Measurements from ENCODE around the gene GPSM3.

The GPSM3 gene

DNA sequence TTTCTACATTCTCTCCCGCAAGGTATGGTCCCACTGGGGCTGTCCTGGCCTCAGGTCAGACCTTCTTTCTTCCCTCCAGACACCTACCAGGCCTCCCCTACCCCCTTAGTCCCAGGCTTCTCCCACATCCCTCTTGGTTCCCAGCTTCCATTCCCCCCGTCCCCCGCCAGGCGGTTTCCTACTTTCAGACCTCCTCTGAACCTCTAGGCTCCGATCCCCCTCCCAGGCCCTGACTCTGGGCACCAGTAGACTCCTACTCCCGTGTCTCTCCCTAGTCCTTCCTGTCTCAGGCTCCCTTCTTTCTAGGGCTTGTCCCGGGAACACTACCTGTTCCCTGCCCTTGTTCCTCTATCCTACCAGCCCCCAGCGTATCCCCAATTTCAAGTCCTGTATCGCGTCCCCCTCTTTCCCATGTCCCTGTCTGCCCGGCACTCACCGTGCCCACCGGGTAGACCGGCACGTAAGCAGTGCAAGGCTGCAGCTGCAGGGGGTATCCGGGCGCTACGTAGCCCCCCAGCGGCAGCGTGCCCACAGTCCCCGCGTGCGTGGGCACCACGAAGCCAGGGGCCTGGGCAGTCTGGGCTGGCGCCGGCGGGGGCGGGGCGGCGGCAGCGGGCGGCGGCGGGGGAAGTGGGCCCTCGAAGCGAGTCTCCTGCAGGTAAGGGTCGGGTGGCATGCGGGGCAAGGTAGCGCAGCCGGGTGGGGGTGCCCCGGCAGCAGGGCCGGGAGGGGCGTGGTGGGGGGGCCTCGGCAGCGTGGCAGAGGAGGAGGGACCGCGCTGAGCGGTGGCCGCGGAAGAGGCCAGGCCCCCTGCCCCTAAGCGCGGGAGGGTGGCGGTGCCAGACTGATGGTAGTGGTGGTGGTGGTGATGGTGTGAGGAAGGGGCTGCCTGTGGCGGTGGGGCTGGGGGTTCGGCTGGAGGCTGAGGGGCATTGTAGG lies 42.2 kb downstream of the GPSM3 start:
- TF ChIP-seq RBAK (tag by site-specific recombination; IDR thresholded peaks at IDR 0.05) (no peak), GLI2 (tag by site-specific recombination; IDR thresholded peaks at IDR 0.05; ENCODE audit: borderline replicate concordance, low read depth) (no peak), IKZF3 (tag by site-specific recombination; IDR thresholded peaks at IDR 0.05) (no peak), ZNF623 (tag by site-specific recombination; IDR thresholded peaks at IDR 0.05) (no peak), ZNF302 (tag by site-specific recombination; IDR thresholded peaks at IDR 0.05; ENCODE audit: low read depth) (no peak), ZNF223 (tag by site-specific recombination; IDR thresholded peaks at IDR 0.05) (no peak), ZNF530 (tag by site-specific recombination; IDR thresholded peaks at IDR 0.05; ENCODE audit: low read depth) (no peak), ZNF404 (tag by site-specific recombination; IDR thresholded peaks at IDR 0.05) (no peak), HOXA7 (CRISPR knock-in tag; IDR thresholded peaks at IDR 0.05; ENCODE audit: borderline replicate concordance) (no peak), ZXDB (tag by site-specific recombination; IDR thresholded peaks at IDR 0.05) (no peak), FEZF1 (tag by site-specific recombination; IDR thresholded peaks at IDR 0.05) (no peak), ZNF266 (tag by site-specific recombination; IDR thresholded peaks at IDR 0.05; ENCODE audit: low read depth) (no peak), ZFP41 (tag by site-specific recombination; IDR thresholded peaks at IDR 0.05; ENCODE audit: borderline replicate concordance) (no peak), BCL6B (tag by site-specific recombination; IDR thresholded peaks at IDR 0.05) (no peak), ZBTB8A (tag by site-specific recombination; IDR thresholded peaks at IDR 0.05) (no peak), ZNF121 (tag by site-specific recombination; IDR thresholded peaks at IDR 0.05) (no peak)
- TF ChIP-seq, protein P1, sequence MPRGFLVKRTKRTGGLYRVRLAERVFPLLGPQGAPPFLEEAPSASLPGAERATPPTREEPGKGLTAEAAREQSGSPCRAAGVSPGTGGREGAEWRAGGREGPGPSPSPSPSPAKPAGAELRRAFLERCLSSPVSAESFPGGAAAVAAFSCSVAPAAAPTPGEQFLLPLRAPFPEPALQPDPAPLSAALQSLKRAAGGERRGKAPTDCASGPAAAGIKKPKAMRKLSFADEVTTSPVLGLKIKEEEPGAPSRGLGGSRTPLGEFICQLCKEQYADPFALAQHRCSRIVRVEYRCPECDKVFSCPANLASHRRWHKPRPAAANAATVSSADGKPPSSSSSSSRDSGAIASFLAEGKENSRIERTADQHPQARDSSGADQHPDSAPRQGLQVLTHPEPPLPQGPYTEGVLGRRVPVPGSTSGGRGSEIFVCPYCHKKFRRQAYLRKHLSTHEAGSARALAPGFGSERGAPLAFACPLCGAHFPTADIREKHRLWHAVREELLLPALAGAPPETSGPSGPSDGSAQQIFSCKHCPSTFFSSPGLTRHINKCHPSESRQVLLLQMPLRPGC (tag by site-specific recombination; IDR thresholded peaks at IDR 0.05) = no peak
- TF ChIP-seq, protein P2, sequence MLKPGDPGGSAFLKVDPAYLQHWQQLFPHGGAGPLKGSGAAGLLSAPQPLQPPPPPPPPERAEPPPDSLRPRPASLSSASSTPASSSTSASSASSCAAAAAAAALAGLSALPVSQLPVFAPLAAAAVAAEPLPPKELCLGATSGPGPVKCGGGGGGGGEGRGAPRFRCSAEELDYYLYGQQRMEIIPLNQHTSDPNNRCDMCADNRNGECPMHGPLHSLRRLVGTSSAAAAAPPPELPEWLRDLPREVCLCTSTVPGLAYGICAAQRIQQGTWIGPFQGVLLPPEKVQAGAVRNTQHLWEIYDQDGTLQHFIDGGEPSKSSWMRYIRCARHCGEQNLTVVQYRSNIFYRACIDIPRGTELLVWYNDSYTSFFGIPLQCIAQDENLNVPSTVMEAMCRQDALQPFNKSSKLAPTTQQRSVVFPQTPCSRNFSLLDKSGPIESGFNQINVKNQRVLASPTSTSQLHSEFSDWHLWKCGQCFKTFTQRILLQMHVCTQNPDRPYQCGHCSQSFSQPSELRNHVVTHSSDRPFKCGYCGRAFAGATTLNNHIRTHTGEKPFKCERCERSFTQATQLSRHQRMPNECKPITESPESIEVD (tag by site-specific recombination; IDR thresholded peaks at IDR 0.05) = no peak
- TF ChIP-seq, protein P3, sequence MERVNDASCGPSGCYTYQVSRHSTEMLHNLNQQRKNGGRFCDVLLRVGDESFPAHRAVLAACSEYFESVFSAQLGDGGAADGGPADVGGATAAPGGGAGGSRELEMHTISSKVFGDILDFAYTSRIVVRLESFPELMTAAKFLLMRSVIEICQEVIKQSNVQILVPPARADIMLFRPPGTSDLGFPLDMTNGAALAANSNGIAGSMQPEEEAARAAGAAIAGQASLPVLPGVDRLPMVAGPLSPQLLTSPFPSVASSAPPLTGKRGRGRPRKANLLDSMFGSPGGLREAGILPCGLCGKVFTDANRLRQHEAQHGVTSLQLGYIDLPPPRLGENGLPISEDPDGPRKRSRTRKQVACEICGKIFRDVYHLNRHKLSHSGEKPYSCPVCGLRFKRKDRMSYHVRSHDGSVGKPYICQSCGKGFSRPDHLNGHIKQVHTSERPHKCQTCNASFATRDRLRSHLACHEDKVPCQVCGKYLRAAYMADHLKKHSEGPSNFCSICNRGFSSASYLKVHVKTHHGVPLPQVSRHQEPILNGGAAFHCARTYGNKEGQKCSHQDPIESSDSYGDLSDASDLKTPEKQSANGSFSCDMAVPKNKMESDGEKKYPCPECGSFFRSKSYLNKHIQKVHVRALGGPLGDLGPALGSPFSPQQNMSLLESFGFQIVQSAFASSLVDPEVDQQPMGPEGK (tag by site-specific recombination; IDR thresholded peaks at IDR 0.05) = no peak
- POLR2A ChIA-PET = interaction anchor here (3.4 kb wide), 1 partner anchor 21 kb away, joined by 38 read pairs; the partner anchor contains the start of genes ATF6B and FKBPL
- no peak overlapping the region for H3K4me3 ChIP-seq (ENCODE audit: low read depth, low read length)
- H3K36me3 ChIP-seq (ENCODE audit: control insufficient read depth in 2 of 2, insufficient read depth in 1 of 2, low read length in 2 of 2) = peaks cover 0 to 1% of the 10 kb centered on the region in 2 experiments; a peak in 1 of 3 replicates
- H3K4me1 ChIP-seq (ENCODE audit: control insufficient read depth, insufficient read depth, low read length) = peaks cover 9% of the 10 kb centered on the region; the same call in 1 of the 2 replicates
- CTCF ChIA-PET = no interaction called here
- H3K27ac ChIP-seq (ENCODE audit: extremely low read depth, low read depth, low read length) = no peak overlapping the region
- H3K9me3 ChIP-seq (ENCODE audit: control insufficient read depth, insufficient read depth, low read depth, low read length) = no peaks in the 10 kb centered on the region
